WI38 (cell line): ENCODE results near the gene MBOAT2.

Experiments used
- H3K4me3 ChIP-seq: 2 replicates; pipeline ENCODE4 v1.5.1; 2011; ENCODE audit warnings: low read depth, mild to moderate bottlenecking, control low read depth, low read length
- CTCF ChIP-seq: IDR thresholded peaks from 2 replicates; pipeline ENCODE4 v1.5.1; 2012; ENCODE audit warnings: low read depth, mild to moderate bottlenecking, control low read depth, low read length

Gene MBOAT2

GRCh38 chr2:8863331-8863953 lies 140.0 kb downstream of the MBOAT2 start:
- TF ChIP-seq CTCF: no peak
- no peak overlapping the region for H3K4me3 ChIP-seq

GRCh38 chr2:8862230-8862629 lies 141.3 kb downstream of the MBOAT2 start:
- no peak for TF ChIP-seq CTCF

GRCh38 chr2:8861797-8862196 lies 141.7 kb downstream of the MBOAT2 start:
- H3K4me3 ChIP-seq: no peak overlapping the region
- TF ChIP-seq CTCF: no peak

More at GRCh38 chr2:8862230-8862629, 141.3 kb downstream of the MBOAT2 start:
- no peak overlapping the region for H3K4me3 ChIP-seq

GRCh38 chr2:8860239-8860638 lies 143.2 kb downstream of the MBOAT2 start:
- TF ChIP-seq CTCF: no peak
- H3K4me3 ChIP-seq: no peak overlapping the region

GRCh38 chr2:8858910-8859309 lies 144.6 kb downstream of the MBOAT2 start:
- H3K4me3 ChIP-seq: no peak overlapping the region
- TF ChIP-seq CTCF: no peak

- H3K4me3 ChIP-seq: no peak overlapping the region
- no peak for TF ChIP-seq CTCF
Observed at GRCh38 chr2:8858264-8858663, 145.2 kb downstream of the MBOAT2 start.

GRCh38 chr2:8857709-8858108 lies 145.8 kb downstream of the MBOAT2 start:
- no peak for TF ChIP-seq CTCF

More at GRCh38 chr2:8857709-8858108, 145.8 kb downstream of the MBOAT2 start:
- no peak overlapping the region for H3K4me3 ChIP-seq
